BJ (cell line): Measurements from ENCODE around the gene CMSS1. TPM values are rescaled to one million over a fixed set of nuclear protein-coding genes. Genes with fewer than 3 reads are reported as not detected.

Source experiments
- CTCF ChIA-PET: fragments of 350-600 bp; formaldehyde crosslinking; extraction: SDS; loops from one replicate; lab custom pipeline; 2021; ENCODE audit warnings: antibody characterized with exemption, inconsistent platforms; lab: Yijun Ruan, JAX
- POLR2A ChIA-PET: fragments of 300-600 bp; sonication (Branson Sonifier 250); formaldehyde crosslinking; extraction: SDS; loops from one replicate; lab custom pipeline; 2021; ENCODE audit warnings: antibody characterized with exemption; lab: Charles Lee
- DNase-seq: peaks from one replicate; pipeline ENCODE4 v3.0.0-alpha.2; 2011; ENCODE audit warnings: low read depth
- H3K27me3 ChIP-seq: 2 replicates; pipeline ENCODE4 v1.6.0; 2011; ENCODE audit warnings: low read length; ENCODE audit not compliant: control insufficient read depth, insufficient read depth
- H3K36me3 ChIP-seq: 2 replicates; pipeline ENCODE4 v1.5.1; 2011; ENCODE audit warnings: low read length; ENCODE audit not compliant: control insufficient read depth, insufficient read depth
- H3K4me3 ChIP-seq: 2 replicates; pipeline ENCODE4 v1.5.1; 2011; ENCODE audit warnings: low read depth, mild to moderate bottlenecking, control low read depth, low read length
- polyA plus RNA-seq: library from polyadenylated mRNA; depleted of rRNA; stranded (reverse); fragments of >200 nt; gene quantifications from 2 replicates; pipeline ENCODE4 v1.2.3, GENCODE V29; 2011
- TF ChIP-seq, protein P1 (sequence below): IDR thresholded peaks from 2 replicates; pipeline ENCODE4 v1.5.1; 2011; ENCODE audit warnings: low read depth, mild to moderate bottlenecking, control low read depth, inconsistent platforms, low read length, moderate library complexity; ENCODE audit not compliant: insufficient read depth

CMSS1 gene
- polyA plus RNA-seq, 1 experiment, result 6.7 TPM

GRCh38 chr3:100197876-100198275, 380.2 kb downstream of the CMSS1 start:
- ChIA-PET POLR2A (no interaction called here), CTCF (no interaction called here)
- no peak overlapping the region for H3K4me3 ChIP-seq

DNA sequence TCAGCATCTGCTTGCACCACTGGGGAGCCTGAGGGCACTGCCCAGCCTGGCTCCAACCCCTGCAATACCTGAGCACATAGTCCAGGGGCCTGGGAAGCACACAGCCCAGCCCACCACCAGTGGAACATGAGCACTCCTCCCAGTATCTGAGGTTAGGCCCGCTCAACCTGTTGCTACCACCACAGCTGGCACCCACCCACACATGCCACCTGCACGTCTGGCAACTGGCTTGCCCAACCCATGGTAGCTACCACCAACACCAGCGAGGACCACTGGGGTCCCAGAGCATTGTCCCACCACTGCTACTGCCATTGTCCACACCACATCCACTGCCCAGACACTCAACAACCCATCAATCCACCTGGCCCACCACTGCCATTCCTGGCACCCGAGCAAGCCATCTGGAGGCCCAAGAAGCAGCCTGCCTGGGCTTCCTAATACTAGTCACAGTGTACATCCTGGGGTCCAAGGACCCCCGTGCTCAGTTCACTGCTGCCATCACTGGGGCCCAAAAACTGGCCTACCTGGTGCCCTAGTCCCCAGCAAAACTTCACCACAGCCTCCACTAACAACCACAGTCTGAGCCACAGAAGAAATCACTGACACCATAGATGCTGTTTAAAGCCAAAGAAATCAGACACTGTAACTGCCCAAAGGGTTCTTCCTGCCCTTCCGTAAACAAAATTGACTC, 381.1 kb downstream of the CMSS1 start:
- ChIA-PET POLR2A (no interaction called here), CTCF (no interaction called here)
- no peak for DNase-seq
- Histone ChIP-seq H3K27me3 (no peaks in the 10 kb centered on the region), H3K4me3 (no peak overlapping the region), H3K36me3 (no peaks in the 10 kb centered on the region)
- TF ChIP-seq, protein P1, sequence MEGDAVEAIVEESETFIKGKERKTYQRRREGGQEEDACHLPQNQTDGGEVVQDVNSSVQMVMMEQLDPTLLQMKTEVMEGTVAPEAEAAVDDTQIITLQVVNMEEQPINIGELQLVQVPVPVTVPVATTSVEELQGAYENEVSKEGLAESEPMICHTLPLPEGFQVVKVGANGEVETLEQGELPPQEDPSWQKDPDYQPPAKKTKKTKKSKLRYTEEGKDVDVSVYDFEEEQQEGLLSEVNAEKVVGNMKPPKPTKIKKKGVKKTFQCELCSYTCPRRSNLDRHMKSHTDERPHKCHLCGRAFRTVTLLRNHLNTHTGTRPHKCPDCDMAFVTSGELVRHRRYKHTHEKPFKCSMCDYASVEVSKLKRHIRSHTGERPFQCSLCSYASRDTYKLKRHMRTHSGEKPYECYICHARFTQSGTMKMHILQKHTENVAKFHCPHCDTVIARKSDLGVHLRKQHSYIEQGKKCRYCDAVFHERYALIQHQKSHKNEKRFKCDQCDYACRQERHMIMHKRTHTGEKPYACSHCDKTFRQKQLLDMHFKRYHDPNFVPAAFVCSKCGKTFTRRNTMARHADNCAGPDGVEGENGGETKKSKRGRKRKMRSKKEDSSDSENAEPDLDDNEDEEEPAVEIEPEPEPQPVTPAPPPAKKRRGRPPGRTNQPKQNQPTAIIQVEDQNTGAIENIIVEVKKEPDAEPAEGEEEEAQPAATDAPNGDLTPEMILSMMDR, result no peak

More at GRCh38 chr3:100197876-100198275, 380.2 kb downstream of the CMSS1 start:
- no peaks in the 10 kb centered on the region for H3K27me3 ChIP-seq
- H3K36me3 ChIP-seq, result no peaks in the 10 kb centered on the region
- TF ChIP-seq, protein P1, result no peak
- no peak for DNase-seq

GRCh38 chr3:100205171-100205570, 387.5 kb downstream of the CMSS1 start:
- Histone ChIP-seq H3K27me3 (no peaks in the 10 kb centered on the region), H3K4me3 (no peak overlapping the region), H3K36me3 (no peaks in the 10 kb centered on the region)
- TF ChIP-seq, protein P1, result no peak
- ChIA-PET CTCF (interaction anchor here (1.7 kb wide), 1 partner anchor 20 kb away, joined by 6 read pairs; no protein-coding TSS in a partner anchor), POLR2A (no interaction called here)
- no peak for DNase-seq

- no peak overlapping the region for H3K4me3 ChIP-seq
- CTCF ChIA-PET, result interaction anchor here (0.6 kb wide), 1 partner anchor 213 kb away, joined by 3 read pairs; no protein-coding TSS in a partner anchor
- TF ChIP-seq, protein P1, result no peak
- POLR2A ChIA-PET, result no interaction called here
- no peaks in the 10 kb centered on the region for H3K27me3 ChIP-seq
- no peak for DNase-seq
- H3K36me3 ChIP-seq, result no peaks in the 10 kb centered on the region
Measured at GRCh38 chr3:100206687-100207086, 389.0 kb downstream of the CMSS1 start.

- ChIA-PET CTCF (no interaction called here), POLR2A (no interaction called here)
- Histone ChIP-seq H3K36me3 (no peaks in the 10 kb centered on the region), H3K27me3 (no peaks in the 10 kb centered on the region), H3K4me3 (no peak overlapping the region)
- DNase-seq, result no peak
- TF ChIP-seq, protein P1, result no peak
Measured at GRCh38 chr3:100207886-100208285, 390.2 kb downstream of the CMSS1 start.
